RWPE1 (cell line): ENCODE data around the gene COL2A1.

Source experiments
- CTCF ChIA-PET: fragments of 350-600 bp; sonication (Branson Sonifier 250); formaldehyde crosslinking; extraction: SDS; loops from one replicate; lab custom pipeline; 2021; lab: Yijun Ruan, JAX
- POLR2A ChIA-PET: fragments of 400-600 bp; formaldehyde crosslinking; extraction: SDS; loops from one replicate; lab custom pipeline; 2020; ENCODE audit warnings: antibody characterized with exemption; ENCODE audit not compliant: low non-redundant PET; lab: Yijun Ruan, JAX
- DNase-seq: peaks from one replicate; pipeline ENCODE4 v3.0.0; 2012; ENCODE audit warnings: low spot score
- H3K27ac ChIP-seq: fragments of 450-650 bp; 2 replicates; pipeline ENCODE4 v1.5.1; 2017
- CTCF ChIP-seq: fragments of 450-650 bp; conservative IDR thresholded peaks from 2 replicates; pipeline ENCODE4 v1.5.1; 2017; ENCODE audit warnings: low read depth, mild to moderate bottlenecking

The COL2A1 gene

GRCh38 chr12:47991106-47992061 is 12.9 kb downstream of the COL2A1 start:
- CTCF ChIA-PET, result no interaction called here
- no peak for TF ChIP-seq CTCF
- POLR2A ChIA-PET, result interaction anchor here (0.5 to 0.6 kb wide), 2 partner anchors 23 to 26 kb away, joined by 3 to 5 read pairs; no protein-coding TSS in a partner anchor
- no peak for DNase-seq
- H3K27ac ChIP-seq, result no peak overlapping the region

- no peak for TF ChIP-seq CTCF
- no peak overlapping the region for H3K27ac ChIP-seq
- POLR2A ChIA-PET, result no interaction called here
- DNase-seq, result no peak
- CTCF ChIA-PET, result no interaction called here
Observed at GRCh38 chr12:47990351-47991105, 13.7 kb downstream of the COL2A1 start.

- CTCF ChIA-PET, result interaction anchor here (0.7 kb wide), 1 partner anchor 41 kb away, joined by 3 read pairs; no protein-coding TSS in a partner anchor
- POLR2A ChIA-PET, result no interaction called here
- TF ChIP-seq CTCF, result no peak
- DNase-seq, result no peak
- H3K27ac ChIP-seq, result no peak overlapping the region
Observed at GRCh38 chr12:47989666-47990065, 14.6 kb downstream of the COL2A1 start.

- no peak for DNase-seq
- no peak for TF ChIP-seq CTCF
- CTCF ChIA-PET, result interaction anchor here (0.5 to 0.7 kb wide), 2 partner anchors 39 to 42 kb away, joined by 3 to 5 read pairs; no protein-coding TSS in a partner anchor
- POLR2A ChIA-PET, result no interaction called here
- H3K27ac ChIP-seq, result no peak overlapping the region
Observed at GRCh38 chr12:47989023-47989417, 15.3 kb downstream of the COL2A1 start.

- DNase-seq, result no peak
- H3K27ac ChIP-seq, result no peak overlapping the region
- no peak for TF ChIP-seq CTCF
- POLR2A ChIA-PET, result no interaction called here
- CTCF ChIA-PET, result interaction anchor here (0.6 kb wide), 1 partner anchor 25 kb away, joined by 3 read pairs; the partner anchor contains the start of gene TMEM106C
Observed at GRCh38 chr12:47988073-47989022, 15.9 kb downstream of the COL2A1 start.
